ENCODE results near the gene ECE1.

Gene ECE1

DNA sequence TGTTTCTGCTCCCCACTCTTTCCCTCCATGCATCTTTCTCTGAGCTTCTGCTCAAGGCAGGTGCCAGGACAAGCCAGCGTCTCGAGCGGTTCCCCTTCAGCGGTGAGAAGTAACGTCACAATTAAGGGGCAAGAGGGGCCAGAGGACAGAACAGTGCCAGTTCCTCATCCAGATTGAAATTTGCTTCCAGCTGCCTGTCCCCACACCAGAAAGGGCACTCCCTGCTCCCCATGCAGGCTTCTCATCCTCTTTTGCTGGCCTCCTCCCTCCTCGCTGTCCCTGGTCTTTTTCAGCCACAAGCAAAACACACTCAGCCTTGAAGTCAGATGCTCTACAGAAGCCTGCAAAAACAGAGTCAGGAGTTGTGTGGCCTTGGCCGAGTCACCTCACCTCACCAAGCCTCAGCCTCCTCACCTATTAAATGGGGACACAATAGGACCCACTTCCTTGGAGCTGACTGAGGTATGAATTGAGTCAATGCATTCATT is 35.0 kb upstream of the ECE1 start:
- no peak for DNase-seq

DNA sequence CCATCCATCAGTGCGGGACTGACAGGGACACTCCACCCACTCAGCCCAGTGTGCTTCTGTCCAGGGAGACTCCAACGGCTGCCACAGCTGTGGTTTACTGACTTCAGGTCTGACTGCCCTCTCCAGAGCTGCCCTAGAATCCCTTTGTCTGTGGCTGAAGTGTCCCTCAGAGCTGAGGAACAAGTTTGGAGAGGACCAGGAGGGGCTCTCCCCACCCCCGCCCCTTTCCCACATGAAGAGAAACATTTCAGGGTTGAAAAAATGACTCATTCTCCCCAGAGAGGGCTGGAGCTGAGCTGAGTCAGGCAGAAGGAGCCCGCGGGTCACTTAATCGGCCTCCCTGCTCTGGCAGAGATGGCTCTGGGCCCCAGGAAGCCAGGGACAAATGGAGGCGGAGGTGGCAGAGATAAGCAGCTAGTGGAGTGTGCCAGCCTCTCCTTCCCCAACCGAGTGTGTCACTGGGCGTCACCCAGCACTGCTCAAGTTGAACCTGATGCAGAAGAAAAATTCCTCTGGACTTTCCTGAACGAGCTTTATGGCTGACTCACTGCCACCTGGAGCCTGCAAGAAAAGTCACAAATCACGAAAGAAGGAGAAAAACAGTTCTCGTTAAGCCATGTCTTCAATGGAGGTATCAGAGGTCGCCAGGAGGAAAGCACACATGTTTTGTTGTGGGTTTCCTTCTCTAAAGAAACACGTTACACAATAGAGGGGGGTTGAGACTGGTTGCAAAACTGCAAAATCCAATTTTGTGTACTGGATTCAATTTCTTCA is 34.3 kb upstream of the ECE1 start:
- DNase-seq: no peak

DNA sequence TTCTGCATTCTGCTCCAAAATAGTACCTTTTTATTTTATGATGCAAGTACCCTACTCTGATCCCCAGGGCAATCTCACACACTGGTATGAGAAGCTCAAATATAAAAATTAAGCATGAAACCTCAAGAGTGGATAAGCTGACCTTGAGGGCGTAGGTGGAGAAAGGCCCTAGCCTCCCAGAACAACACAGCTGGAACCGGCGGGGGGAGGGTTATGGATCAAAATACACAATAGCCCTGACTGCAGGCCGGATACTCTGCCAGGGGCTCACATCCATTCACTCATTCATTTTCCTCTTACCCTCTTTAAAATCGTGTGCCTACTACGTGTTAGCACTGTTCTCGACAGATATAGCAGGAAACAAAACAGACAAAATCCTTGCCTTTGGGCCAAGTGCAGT is 32.8 kb upstream of the ECE1 start:
- no peak for DNase-seq

DNA sequence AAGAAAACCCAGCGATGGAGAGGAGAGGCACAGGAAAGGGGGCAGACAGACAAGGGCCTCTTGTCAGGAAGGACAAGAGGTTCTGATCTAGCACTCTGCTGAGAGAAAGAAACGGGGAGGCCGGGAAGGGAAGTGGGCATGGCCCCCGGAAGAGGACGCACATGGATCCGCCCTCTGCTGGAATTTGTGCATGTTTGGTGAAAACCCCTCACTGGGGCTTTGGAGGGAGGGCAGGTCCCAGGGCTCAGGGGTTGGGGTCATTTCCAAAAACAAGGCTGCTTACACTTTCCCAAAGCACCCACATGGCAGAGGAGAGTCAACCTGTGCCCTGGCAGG is 32.4 kb upstream of the ECE1 start:
- DNase-seq: no peak

DNA sequence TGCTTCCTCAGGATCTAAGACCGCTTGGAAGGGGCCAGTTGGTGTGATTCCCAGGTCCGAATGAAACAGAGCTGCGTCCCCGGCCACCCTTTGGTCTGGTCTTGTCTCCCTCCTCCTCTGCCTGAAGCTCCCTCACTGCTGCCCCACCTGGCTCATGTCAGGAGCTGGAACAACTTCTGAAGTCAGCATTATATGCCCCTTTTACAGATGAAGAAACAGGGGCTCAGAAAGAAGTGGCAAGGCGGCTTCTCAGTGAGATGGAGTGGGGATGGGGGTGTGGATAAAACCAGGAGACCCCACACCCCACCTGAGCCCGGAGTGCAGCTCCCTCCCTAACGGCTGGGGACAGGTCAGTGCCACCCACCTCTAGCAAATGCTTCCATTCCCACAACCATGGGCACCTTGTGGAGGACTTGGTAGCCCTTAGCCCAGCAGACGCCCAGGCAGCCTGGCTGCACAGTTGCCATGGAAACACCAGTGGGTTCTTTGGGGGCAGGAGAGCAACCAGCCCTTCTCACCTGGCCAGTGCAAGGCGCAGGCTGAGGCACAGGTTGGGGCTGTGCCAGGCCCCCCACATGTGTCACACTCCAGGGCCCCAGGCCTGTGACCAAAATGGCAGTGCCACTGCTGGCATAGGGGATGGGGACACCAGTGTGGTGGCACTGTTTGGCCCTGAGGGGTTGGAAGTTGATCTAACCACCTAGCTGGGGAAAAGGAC is 31.9 kb upstream of the ECE1 start:
- DNase-seq: no peak

DNA sequence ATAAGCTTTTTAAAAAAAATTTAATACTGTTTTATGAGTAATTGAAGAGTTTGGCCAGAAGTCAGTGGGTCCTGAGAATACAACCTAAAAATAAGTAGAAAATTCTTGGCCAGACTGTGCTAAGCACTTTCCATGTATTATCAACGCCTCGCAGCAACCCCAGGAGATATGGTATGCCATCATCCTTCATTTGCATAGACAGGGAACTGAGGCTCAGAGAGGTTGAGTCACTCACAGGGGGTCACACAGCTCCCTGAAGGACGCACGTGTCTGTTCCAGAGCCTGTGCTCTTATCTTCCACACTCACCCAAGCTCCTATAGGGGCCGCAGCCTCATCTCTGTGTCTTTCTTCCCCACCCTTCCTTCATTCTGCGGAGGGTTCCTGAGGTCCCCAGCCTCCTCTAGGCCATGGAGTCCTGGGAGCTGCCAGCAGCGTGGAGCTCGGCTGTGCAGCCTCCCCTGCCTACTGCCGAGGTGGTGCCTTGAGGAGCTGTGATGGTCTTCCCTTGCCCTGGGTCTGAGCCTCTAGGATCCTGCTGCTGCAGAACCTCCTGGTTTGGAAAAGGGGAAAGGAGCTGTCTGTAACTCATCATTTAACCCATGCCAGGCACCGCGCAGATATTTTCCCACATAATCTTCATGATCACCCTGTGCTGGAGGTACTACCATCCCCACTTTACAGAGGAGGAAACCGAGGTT is 30.3 kb upstream of the ECE1 start:
- DNase-seq: no peak

DNA sequence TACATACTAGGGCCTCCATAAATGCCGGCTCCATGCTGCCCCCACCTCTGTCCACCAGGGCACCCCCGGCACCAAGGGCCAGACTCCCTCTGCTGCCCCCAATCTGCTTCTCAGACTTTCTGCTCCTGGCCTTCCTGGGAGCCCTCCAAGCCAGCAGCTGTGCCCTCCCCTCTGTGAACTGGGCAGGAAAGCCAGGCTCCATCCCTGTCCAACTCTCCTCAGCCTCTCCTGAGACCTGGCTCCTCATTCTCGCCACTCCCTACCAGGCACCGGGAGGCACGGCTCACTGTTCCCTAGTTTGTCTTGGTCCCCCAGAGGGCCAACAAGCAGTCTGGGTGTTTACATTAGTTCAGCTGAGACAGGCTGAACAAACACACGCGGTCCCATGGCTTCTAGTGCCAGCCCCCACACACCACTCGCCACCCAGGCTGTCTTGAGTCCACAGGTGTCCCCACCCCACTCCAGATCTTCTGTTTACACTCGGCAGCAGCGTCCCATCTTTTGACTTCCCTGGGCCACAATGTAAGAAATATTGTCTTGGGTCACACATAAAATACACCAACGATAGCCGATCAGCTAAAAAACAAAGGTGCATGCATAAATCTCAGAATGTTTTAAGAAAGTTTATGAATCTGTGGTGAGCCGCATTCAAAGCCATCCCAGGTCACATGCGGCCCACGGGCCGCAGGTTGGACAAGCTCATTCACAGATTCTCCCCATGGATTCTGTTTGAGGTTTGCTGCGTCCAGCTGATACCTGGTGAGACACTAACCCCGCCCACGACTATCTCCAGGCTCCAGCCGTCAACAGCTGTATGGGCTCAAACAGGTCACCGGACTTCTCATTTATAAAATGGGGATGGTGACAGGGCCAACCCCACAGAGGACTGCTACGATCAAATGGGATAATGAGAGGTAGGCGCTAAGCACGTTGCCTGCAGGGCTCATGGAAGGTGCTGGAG is 29.5 kb upstream of the ECE1 start:
- no peak for DNase-seq

DNA sequence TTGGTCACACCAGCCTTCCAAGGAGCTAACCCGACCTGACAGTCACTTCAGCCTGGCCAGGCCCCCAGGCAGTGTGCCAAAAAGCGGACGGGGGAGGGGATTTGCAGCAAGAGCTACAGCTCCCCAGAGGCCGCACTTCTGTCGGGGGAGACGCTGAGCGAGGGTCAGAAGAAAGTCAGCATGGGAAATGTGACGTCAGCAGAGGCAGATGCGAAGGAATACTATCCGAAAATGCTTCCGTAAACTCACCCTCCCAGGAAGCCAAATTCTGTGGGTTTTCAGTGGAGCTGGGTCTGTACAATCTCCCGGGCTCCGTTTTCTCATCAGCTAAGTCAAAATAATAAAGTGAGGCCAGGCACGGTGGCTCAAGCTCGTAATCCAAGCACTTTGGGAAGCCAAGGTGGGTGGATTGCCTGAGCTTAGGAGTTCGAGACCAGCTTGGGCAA is 28.5 kb upstream of the ECE1 start:
- no peak for DNase-seq

DNA sequence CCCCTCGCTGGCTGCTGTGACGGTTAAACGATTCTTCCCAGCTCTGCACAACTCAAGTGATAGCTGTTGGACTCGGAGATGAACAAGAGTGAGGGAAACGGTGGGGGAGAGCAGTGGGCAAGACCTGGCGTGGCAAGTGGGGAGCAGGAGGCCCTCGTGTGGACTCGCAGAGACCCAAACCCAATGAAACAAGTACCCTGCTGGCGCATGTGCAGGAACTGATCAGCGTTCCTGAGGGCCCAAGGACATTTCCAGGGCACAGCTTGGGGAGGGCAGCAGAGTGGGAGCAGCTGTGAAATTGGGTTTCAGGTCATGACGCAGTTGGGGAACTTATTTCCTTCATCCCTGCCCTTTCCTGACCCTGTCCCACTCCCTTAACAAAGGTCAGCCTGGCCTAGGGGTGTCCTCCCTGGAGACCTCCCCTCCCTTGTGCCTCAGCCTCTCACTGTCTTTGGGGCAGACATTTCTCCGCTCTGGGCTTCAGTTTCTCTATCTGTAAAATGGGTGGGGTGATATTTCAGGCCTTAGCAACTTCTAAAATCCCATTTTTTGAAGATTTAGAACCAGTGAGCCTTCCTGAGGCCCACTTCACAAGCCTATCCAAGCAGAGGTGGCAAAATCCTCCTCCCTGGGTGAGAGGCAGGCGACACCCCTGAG is 27.9 kb upstream of the ECE1 start:
- no peak for DNase-seq

DNA sequence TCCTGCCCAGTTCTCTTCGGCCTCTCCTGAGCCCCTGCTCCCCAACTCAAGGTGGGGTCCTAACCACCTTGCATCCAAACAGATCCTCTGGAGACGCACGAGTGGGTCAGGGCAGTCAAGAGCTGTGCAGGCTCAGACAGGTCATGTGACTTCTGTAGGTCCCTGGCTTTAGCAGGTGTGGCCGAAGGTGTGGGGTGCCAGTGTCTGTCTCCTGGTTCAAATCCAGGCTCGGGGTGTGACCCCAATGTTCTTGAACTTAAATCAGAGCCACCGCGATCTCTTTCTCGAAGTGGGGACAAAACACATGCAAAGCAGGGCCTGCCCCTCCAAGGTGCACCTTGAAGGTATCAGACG is 27.4 kb upstream of the ECE1 start:
- no peak for DNase-seq

DNA sequence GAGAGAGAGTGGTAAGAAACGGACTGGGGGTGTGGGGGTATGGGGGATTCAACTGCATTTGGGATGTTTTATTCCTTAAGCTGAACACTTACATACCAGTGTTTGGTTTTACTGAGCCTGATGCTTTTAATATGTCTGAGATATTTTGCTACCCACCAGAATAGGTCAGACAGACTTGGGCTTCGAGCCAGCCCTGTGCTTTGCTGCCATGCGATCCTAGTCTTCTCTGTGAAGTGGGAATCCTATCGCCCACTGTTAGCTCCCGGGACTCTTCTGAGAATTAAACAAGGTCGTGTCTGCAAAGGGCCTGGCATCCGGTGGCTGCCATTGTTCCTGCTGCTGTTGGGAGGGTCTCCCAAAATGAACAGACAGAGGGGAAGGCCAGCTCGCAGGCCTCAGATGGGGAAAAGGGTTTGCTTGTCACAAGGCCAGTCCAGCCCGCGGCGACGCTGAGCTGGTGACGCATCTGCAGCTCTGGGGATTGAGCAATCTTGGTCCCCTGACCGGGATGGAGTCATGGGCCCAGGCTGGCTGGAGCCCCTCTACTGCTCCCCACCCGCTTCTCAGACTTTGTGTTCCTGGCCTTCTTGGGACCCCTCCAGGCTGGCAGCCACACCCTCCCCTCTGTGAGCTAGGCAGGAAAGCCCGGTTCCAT is 26.9 kb upstream of the ECE1 start:
- no peak for DNase-seq

DNA sequence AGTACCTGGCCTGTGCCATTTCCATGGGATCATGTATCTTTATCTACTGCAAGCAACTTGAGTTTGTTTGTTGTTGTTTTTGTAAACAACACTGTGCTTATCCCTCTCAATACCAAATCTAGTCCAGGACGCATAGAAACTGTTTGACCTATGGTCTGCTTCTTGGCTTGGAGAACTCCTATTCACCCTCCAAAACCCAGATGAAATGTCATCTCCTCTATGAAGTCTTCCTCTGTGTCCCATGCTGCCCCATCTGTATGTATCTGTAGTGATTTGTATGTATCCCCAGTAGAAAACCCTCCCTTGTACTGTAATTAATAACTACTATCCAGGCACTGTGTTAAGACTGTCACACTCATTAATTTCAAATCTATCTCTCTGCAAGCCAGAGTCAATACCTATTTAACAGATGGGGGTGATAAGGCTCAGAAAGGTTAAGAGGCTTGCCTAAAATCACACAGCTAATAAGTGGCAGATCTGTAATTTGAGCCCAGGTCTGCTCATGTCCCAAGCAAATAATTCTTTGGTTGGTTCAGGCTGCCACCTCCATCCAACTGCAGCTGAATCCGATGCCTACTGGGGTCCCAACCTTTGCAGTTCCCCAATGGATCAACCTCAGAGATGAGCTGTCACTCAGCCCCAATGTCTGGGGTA is 24.6 kb upstream of the ECE1 start:
- DNase-seq: no peak

DNA sequence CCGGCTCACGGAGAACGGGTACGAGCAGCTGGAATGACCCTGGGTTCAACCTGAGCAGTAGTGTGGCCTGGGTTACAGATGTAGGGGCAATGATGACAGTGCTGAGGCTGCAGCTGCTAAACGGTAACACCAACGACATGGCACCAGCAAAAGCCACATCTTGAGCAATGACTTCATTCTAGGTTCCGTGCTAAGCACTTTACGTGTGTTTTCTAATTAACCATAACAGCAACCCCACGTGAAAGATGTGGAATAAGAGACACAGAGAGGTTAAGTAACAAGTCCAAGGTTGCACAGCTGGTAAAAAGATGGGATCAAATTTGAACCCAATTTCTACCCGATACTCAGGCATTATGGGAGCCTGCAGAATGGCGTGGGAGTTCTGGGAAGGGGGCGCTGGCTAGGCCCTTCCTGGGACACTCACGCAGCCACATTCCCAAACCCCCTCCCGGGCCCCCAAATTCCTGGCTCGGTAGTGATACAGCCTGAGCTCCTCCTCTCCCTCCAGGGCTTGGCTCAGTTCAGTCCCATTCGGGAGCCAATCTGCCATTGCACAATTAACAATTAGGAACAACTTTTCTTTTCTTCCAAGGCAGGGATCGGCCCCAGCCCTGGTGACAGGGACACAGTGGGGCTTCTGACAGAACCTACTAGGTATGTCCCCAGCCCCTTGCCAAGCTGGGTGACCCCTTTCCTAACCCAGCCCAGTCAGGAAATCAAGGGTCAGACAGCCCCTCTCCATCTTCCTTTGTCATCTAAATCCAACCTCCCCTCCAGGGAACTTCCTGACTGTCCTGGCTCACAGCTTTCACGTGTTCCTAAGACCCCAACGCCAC is 23.8 kb upstream of the ECE1 start:
- no peak for DNase-seq

DNA sequence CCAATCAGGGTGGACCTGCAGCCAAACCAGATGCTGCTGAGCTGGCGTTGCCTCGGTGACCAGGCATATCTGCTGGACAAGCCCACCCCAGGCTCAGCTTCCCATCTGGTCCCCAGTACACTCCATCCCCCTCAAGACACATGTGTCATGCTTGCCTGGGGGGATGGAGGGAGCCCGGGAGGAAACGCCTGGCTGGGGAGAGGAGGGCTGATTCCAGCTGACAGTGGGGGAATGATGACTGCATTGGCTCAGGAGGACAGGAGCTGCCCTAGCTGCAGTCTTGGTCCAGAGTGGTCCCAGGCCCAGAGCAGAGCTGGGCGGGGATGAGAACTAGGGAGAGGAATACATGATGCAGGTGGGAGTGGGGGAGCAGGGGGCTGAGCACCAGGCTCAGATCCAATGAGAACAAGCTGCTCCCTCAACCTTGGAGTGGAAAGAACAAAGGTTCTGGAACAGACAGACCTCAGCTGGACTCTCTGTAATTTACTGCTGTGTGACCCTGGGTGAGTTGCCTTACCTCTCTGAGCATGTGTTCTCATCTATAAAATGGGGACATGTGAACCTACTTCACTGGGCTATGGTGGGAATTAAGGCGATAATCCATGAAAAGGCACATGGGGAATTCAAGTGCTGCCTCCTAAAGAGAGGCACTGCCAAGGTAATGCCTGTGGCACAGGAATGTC is 23.1 kb upstream of the ECE1 start:
- DNase-seq: no peak

DNA sequence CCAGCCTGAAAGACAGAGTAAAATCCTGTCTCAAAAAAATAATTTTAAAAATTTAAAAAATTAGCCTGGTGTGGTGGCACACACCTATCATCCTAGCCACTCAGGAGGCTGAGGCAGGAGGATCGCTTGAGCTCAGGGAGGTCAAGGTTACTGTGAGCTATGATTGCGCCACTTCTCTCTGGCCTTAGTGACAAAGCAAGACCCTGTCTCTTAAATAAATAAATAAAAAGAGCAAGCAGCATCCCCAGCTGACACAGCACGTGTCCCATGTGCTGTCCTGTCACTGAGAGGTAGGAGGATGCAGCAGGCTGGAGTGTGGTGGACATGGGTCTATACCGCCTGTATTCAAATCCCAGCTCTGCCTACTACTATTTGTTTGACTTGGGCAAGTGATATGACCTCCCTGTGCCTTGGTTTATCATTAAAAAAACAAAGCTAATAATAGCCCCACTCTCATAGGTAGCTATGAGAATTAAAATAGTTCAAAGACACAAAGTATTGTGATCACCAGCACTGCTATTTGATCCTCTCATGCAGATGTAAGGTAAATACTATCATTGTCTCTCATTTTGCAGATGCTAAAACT is 22.2 kb upstream of the ECE1 start:
- DNase-seq: no peak

DNA sequence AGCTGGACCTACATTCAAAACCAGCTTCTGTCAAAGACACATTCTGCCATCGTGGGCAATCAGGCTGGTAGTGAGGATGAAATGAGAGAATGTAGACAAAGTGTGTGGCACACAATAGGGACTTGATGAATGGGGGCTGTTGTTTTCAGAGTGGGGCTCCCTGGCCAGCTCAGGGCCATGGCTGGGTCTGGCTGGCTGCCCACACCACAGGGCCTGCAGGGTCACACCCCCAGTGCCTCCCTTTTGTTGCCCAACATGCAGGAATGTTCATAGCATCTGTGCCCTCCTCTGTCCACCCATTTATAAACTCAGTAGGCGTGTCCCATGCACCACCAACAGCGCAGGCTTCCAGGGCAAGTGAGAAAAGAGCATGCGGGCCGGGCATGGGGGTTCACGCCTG is 20.8 kb upstream of the ECE1 start:
- no peak for DNase-seq

DNA sequence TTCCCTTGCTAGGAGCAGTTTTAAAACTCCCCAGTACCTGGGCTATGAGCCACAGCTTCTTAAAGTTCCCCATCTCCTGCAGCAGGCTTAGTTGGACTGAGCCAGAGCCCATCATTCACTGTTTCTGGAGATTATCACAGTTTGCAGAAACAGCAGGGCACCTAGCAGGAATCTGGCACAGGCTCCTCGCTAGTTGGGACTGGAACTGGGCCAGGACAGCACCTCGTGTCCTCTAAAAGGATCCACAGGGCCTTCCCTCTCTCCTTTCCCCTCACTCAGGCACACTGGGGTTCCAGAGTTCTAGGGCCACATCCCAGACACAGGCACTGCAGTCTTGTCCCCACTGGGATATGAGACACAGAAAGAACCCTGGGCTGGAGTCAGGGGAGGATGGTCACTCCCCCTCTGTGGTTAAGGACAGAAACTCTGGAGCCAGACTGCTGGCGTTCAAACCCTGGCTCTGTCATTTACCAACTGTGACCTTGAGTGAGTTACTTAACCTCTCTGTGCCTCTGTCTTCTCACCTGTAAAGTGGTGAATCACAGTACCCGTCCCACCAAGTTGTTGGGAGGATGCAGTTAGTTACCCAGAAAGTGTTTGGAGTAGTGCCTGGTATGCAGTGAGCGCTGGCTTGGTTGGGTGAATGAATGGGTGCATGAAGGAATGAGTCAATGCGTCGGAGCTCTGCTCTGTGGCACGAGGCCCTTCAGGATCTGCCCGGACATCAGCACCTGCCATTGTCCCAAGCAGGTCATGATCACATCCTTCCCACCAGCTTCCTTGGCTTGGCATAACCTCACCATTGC is 18.8 kb upstream of the ECE1 start:
- no peak for DNase-seq

DNA sequence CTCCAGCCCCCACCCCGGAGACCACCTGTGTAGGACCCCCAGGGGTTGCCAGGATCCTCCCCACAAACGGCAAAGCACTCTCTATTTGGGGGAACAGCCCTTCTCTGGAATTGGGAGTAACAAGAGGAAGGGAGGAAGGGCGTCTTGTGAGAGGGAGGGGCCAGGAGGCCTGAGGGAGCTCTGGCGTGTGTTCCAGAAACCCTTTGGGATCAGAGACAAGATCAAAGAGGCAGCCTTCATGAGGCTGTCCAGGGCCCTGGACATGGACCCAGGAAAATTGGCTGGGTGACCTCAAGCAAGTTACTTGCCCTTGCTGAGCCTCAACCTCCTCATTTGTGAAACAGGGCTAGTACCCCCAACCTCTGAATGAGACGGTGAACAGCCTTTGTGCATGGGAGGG is 18.1 kb upstream of the ECE1 start:
- DNase-seq: no peak

Data from NCI-H1105 (cell line).